Mammary epithelial cell (primary cell): ENCODE data around the gene SENP8.

Experiments
- CTCF ChIP-seq, 2 donors: IDR thresholded peaks in 1 of 2; conservative IDR thresholded peaks in 1 of 2; 2 replicates each; pipeline ENCODE4 v1.5.1; 2011 to 2012; ENCODE audit warnings: inconsistent platforms in 2 of 2, low read length in 2 of 2, mild to moderate bottlenecking in 2 of 2, control low read depth in 1 of 2, low read depth in 1 of 2; ENCODE audit not compliant: insufficient read depth in 1 of 2; ENCODE audit errors: extremely low read depth in 1 of 2
- EZH2 ChIP-seq: IDR thresholded peaks from 2 replicates; pipeline ENCODE4 v1.6.1; 2012; ENCODE audit warnings: low read length, inconsistent platforms, borderline replicate concordance

- TF ChIP-seq EZH2: no peak
- no peak for TF ChIP-seq CTCF (conservative IDR thresholded peaks at IDR 0.05 in 1 of 2, IDR thresholded peaks at IDR 0.05 in 1 of 2; ENCODE audit: extremely low read depth in 1 of 2, insufficient read depth in 1 of 2, low read depth in 1 of 2, low read length in 2 of 2)
Measured at GRCh38 chr15:72172796-72173195, 54.6 kb downstream of the SENP8 start.
